Stimulated activated CD4-positive, alpha-beta T cell treated with anti-CD3 and anti-CD28 coated beads, Interleukin-4, amount 100 ng/mL, for 24 hours (primary cell): ENCODE measurements around the gene ZFP57.

Experiments
- DNase-seq: peaks from one replicate; pipeline ENCODE4 v3.0.0-alpha.2; 2020

ZFP57 gene

DNA sequence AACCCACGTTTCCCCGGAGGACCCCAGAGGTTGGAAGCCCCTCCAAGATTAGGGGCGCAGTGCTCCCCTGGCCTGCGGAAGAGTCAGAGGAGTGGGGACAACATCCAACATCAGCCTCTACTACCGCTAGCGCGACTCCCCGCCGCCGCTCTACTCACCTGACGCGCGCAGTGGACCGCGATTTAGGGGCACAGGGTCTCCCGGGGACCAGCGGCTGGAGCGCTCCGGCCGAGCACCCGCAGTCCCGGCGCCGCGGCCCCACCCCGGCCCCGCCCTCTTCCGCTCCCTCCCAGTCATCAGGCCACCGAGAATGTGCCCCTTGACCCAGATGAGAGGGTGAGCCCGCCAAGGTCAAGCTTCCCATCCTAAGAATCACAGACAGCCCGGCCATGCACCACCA lies at the start of gene ZFP57:
ZFP57 (minus strand) TSS at position 249 of the 400 bp plus-strand sequence. CDS start 4,149 bp downstream, outside the sequence.
- no peak for DNase-seq

DNA sequence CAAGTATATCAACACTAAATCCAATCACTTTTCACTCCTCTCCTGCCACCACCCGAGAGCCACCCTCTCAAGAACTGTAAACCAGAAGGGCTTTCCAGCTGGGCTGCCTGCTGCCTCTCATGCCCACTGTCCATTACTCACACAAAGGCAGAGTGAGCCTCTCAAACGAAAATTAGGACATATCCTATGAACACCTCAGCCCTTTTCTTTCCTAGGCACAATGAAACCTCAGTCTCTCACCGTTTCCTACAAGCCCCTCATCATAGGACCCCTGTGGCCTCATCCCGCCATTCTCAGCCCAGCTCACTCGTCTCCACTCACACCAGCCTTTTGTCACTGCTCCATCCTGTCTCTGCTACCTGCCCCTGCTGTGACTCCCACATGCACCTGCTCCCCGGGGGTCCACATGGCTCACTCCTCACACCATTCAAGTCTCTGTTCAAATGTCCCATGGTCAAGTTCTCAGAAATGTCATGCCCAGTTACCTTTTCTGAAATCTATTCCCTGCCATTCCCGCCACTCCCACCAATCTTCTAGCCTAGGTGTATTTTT lies 49.7 kb upstream of the ZFP57 start:
- DNase-seq = no peak

DNA sequence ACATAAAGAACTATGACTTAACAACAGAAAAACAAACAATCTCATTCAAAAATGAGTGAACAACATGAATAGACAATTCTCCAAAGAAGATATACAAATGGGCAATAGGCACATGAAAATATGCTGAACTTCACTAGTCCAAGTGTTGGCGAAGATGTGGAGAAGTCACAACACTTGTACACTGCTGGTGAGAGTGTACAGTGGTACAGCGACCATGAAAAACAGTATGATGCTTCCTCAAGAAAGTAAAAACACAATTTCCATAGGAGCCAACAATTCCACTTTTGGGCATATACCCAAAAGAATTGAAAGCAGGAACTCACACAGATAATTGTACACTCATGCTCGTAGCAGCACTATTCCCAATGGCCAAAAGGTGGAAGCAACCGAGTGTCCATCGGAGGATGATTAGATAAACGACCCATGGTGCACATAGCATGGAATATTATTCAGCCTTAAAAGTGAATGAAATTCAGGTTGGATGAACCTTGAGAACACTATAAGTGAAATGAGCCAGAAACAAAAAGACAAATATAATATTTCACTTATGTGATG lies 48.9 kb upstream of the ZFP57 start:
- no peak for DNase-seq

GRCh38 chr6:29728875-29729270 lies 47.9 kb upstream of the ZFP57 start:
- DNase-seq = no peak

DNA sequence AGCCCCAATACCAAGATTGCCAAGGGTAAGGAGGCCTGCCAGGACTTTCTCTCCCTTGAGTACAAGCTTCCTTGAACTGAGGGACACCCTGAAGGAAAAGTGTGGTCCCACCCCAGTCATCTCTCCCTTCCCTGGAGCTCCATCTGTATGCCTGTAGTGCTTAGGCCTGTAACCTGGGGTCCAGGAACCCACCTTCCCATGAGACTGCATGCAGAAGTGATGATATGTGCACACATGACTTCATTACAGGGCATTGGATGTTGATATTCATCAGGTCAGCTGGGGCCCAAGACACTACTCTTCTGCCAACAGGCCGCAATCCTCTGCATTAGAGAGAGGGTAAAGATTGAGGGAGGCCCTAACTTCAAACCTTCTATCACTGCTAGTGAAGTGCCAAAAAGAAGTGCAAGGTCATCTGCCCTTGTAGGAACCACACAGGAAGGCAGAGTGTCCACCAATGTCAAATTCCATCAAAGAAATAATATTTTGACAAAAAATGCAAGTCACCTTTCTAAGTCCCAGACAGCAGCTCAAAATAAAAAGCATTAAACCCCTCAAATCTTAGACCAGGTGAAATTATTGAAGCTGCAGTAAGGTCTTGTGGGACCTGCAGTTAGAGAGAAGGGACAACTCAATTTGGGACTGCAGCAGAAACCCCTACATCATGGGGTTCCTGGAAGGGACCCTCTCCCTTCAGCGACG lies 47.4 kb upstream of the ZFP57 start:
- no peak for DNase-seq

- no peak for DNase-seq
Measured at GRCh38 chr6:29727637-29728036, 46.7 kb upstream of the ZFP57 start.

DNA sequence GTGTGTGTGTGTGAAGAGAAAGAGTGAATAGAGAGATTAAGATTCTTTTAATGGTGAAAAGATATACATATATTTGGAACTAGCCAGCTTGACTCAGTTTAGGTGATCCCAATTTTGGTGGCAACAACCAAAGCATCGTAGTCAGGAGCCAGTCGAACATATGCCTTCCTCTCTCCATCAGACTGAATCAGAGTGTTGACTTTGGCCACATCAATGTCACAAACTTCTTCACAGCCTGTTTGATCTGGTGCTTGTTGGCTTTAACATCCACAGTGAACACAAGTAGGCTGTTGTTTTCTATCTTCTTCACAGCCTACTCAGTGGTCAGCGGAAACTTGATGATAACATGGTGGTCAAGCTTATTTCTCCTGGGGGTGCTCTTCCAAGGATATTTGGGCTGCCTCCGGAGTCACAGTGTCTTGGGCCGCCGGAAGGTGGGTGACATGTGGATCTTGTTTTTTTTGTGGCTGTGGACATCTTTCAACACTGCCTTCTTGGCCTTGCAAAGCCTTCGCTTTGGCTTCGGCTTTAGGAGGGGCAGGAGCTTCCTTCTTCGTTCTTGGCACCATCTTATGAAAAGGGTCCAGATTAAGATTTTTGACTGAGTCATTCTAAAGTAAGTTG lies 45.7 kb upstream of the ZFP57 start:
- DNase-seq = no peak

DNA sequence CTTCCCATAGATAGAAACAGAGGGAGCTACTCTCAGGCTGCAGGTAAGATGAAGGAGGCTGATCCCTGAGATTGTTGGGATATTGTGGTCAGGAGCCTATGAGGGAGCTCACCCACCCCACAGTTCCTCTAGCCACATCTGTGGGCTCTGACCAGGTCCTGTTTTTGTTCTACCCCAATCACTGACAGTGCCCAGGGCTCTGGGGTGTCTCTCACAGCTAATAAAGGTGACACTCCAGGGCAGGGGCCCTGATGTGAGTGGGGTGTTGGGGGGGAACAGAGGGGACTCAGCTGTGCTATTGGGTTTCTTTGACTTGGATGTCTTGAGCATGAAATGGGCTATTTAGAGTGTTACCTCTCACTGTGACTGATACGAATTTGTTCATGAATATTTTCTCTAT lies 45.0 kb upstream of the ZFP57 start:
- DNase-seq = no peak

DNA sequence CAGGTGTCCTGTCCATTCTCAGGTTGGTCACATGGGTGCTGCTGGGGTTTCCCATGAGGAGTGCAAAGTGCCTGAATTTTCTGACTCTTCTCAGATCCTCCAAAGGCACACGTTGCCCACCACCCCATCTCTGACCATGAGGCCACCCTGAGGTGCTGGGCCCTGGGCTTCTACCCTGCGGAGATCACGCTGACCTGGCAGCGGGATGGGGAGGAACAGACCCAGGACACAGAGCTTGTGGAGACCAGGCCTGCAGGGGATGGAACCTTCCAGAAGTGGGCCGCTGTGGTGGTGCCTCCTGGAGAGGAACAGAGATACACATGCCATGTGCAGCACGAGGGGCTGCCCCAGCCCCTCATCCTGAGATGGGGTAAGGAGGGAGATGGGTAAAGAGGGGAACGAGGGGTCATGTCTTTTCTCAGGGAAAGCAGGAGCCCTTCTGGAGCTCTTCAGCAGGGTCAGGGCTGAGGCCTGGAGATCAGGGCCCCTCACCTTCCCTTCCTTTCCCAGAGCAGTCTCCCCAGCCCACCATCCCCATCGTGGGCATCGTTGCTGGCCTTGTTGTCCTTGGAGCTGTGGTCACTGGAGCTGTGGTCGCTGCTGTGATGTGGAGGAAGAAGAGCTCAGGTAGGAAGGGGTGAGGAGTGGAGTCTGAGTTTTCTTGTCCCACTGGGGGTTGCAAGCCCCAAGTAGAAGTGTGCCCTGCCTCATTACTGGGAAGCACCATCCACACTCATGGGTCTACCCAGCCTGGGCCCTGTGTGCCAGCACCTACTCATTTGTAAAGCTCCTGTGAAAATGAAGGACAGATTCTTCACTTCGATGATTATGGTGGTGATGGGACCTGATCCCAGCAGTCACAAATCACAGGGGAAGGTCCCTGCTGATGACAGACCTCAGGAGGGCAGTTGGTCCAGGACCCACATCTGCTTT lies 44.3 kb upstream of the ZFP57 start:
- no peak for DNase-seq

DNA sequence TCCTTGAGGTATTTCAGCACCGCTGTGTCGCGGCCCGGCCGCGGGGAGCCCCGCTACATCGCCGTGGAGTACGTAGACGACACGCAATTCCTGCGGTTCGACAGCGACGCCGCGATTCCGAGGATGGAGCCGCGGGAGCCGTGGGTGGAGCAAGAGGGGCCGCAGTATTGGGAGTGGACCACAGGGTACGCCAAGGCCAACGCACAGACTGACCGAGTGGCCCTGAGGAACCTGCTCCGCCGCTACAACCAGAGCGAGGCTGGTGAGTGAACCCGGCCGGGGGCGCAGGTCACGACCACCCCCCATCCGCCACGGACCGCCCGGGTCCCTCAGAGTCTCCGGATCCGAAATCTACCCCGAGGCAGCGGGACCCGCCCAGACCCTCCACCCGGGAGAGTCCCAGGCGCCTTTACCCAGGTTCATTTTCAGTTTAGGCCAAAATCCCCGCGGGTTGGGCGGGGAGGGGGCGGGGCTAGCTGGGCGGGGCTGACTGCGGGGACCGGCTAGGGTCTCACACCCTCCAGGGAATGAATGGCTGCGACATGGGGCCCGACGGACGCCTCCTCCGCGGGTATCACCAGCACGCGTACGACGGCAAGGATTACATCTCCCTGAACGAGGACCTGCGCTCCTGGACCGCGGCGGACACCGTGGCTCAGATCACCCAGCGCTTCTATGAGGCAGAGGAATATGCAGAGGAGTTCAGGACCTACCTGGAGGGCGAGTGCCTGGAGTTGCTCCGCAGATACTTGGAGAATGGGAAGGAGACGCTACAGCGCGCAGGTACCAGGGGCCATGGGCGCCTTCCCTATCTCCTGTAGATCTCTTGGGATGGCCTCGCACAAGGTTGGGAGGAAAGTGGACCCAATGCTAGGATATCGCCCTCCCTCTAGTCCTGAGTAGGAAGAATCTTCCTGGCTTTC lies 43.0 kb upstream of the ZFP57 start:
- peak; percentile 79 for DNase-seq

GRCh38 chr6:29723262-29723665 lies 42.3 kb upstream of the ZFP57 start, which contains the start of gene HLA-F:
TSS of gene HLA-F (plus strand) at chr6:29723434. CDS start at chr6:29723464, 30 bp downstream.
- DNase-seq = peak; percentile 84

- DNase-seq = no peak
Measured at GRCh38 chr6:29720863-29721262, 39.9 kb upstream of the ZFP57 start.

DNA sequence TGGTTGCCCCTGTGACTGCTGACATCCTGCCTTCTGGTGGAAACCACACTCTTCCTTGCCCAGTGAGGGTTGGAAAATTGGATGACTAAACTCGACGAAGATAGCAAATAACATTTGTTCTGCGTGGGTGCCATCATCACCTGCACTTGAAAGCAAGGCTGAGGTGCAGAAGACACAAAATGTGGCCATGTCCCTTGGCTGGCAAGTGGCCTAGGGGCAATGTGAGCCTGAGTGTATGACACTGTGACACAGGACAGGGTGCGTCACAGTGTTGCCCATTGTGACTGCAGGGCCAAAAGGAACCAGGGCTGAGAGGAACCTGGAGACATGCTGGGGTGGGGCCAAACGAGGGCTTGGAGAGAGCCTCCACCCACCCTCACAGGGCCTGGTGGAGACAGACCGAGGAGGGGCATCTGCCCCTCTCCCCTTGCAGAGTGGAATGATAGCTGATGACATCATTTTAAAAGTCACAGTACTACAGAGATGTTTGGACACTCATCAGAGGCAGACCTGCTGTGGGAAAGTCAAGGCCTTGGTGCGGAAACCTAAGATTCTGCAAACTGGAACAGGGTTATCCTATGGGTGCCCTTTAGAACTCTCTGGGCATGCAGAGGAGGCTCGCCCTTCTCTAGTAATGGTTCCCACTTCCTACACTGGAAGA lies 29.5 kb upstream of the ZFP57 start:
- no peak for DNase-seq

- DNase-seq = no peak
Measured at GRCh38 chr6:29709188-29709587, 28.2 kb upstream of the ZFP57 start.

DNA sequence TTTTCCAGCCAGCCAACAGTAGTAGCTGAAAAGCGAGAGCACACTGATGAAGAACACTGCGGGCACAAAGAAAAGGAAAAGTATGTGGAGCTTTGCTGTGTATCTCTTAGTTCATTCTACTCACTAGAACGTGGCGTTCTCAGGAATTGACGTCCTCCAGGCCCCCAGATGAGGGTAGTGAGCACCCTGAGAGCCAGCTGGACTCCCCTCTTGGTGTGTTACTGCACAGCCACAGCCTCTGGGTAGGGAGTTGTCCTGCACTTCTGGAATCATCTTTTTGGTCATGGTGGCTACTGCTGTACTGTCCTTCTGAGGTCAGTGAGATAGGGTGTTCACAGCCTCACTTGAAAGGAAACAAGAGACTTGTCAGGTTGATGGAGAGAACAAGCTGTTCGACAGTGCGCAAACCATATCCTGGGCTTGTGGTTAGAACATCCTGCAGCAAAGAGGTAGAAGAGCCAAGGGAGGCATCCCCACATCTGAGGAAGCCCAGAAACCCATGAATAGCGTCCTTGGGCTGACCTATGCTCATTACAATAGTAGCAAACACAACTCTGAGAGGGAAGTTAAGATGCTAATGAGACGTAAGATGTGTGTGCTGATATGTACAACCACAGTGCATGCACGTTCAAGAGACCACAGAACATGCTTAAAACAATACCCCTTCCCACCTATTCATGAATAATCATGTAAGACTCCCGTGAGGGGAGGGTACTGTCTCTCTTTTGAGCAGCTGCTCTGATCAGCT lies 27.7 kb upstream of the ZFP57 start:
- DNase-seq = peak; percentile 51

- no peak for DNase-seq
Measured at GRCh38 chr6:29705389-29706231, 24.7 kb upstream of the ZFP57 start.

DNA sequence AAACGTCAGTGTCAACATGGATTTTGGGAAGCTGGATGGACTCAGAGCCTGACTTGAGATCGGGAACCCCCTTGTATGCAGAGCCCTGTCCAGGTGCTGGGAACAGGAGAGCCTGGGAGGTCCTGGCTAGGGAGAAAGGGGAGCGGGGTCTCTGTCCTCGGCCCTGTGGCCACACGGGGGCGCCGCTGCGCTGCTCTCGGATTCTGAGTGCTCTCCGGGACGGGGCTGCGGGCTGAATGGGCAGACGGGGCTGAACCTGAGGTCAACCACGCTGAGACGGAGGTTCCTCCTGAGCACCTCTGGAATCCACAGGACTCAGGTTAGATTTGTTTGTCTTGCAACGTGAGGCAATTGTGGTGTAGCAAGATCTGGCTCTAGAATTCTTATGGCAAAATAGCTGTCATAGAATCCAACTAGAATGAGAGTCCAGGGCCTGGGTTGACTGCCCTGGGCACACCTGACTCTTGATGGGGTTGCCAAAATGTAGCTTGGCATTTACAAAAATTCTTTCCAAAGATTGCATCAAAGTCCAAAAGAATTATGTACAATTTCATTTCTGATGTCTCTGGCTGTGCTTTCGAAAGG lies 21.7 kb upstream of the ZFP57 start:
- DNase-seq = peak; percentile 82

- no peak for DNase-seq
Measured at GRCh38 chr6:29696147-29697125, 15.5 kb upstream of the ZFP57 start.
